Fibroblast of the conjunctiva (primary cell): Measurements from ENCODE around the gene SCAMP4.
A peak's percentile ranks its signal among the peaks of the same experiment; 100 is the strongest.

Source experiments
- DNase-seq: peaks from one replicate; pipeline ENCODE4 v3.0.0-alpha.2; 2010; ENCODE audit warnings: low read depth

Gene SCAMP4, protein sequence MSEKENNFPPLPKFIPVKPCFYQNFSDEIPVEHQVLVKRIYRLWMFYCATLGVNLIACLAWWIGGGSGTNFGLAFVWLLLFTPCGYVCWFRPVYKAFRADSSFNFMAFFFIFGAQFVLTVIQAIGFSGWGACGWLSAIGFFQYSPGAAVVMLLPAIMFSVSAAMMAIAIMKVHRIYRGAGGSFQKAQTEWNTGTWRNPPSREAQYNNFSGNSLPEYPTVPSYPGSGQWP

GRCh38 chr19:1905110-1905862 lies at the start of gene SCAMP4, which contains the start of gene ADAT3:
TSS of gene SCAMP4 (plus strand) at chr19:1905399. CDS start at chr19:1915020, 9,621 bp downstream.
TSS of gene ADAT3 (plus strand) at chr19:1905399. CDS start at chr19:1912048, 6,649 bp downstream.
- peak; percentile 97 for DNase-seq

DNA sequence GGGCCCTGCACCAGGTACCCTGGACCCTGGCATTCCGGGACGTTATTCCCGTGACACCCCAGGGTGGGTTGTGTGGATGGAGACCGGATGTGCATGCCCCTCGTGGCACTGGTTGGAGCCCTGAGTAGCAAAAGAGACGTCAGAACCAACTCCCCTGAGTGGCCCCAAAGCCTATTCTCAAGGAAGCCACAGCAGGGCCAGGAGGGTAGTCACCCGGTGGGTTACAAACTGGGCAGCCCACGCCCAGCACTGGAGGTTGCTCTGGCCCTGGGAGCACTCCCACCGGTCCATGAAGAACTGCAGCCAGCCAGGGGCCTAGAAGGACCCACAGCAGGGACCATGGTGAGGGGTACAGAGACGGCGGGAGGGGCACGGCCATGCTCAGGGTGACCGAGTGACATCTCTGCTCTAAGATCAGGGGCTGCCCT lies 49.4 kb upstream of the SCAMP4 start:
- DNase-seq: no peak

DNA sequence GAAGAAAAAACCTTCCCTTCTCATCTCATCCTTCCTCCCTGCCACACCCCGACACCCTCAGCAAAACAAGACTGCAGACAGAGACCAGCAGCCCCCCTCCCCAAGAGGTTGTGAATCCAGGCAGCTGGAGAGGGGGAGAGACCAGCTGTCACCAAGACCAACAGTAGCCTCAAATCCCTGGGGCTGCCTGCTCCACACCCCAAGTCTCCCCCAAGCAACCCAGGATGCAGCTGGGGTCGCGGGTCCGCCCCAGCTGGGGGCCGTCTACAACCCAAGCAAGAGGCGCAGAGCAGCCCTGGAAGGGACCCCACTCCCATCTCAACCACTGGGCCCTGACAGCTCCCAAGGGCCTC lies 48.9 kb upstream of the SCAMP4 start:
- DNase-seq: no peak

DNA sequence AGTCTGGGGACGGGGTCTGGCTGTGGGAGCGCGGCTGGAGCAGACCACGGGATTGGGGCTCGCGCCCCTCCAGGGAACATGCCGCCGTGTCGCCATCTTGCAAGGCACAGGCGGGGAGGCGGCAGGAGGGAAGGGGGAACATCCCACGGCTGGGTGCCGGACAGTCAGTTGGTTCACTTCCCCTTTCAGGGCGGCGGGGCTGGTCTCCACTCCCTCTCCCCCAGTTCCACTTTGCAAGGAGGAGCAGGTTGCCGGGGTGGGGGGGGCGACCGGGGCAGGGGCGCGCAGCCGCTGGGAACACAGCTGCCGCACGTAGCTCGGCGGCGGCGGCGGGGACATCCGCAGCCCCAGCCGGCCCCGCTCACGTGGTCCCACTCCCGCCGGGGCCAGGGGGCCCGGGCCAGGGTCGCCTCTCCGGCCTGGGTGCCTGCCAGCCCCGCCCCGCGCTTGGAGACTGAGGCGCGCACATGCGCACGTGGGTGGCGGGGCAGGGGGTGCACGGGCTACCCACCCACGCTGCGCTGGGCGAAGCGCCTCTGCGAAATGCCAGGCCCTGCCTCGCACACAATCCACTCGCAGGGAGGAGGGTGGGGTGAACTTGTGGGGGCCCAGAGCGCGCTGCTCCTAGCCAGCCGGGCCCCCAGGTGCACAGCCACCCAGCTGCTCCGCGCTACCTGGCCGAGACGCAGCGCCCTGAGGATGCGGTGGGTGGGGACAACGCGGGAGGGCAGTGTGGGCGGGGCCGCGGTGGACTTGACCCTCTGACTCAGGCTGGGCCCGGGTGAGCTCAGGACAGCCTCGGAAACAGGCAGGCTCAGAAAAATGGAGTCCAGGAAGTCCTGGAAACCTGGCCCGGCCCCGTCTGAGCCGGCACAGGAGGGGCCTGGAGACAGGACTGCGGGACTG lies 48.2 kb upstream of the SCAMP4 start:
- DNase-seq: peak; percentile 38

- no peak for DNase-seq
Measured at GRCh38 chr19:1857648-1858326, 47.4 kb upstream of the SCAMP4 start.

DNA sequence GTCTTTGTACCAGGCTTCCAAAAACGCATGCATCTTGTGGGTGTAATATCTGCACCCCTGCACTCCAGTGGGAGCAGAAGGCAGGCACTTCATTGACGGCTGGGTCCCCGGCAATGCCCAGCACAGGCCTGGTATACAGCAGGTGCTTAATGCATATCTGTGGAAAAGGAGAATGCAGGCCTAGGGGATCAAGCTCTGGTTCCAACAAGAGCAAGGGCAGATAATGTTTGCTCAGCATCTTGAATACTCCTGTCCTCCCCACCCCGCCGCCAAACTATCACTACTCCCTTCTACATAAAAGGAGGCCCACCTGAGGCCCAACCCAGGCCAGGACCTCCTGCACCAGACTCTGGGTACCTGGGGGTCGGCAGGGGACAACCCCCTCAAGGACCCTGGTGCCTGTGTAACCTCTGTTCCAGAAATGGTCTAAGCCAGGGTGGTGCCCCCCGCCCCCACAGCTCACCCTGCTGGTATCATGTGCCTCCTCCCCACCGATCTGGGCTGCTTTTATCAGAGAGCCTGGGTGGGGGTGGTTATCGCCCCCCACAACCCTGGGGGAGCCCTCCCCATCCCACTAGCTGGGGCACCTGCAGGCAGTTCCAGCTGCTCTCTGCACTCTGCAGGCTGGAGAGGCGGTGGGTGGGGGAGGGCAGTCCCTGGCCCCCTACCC lies 46.7 kb upstream of the SCAMP4 start:
- DNase-seq: no peak

GRCh38 chr19:1859331-1859781 lies 45.8 kb upstream of the SCAMP4 start:
- DNase-seq: no peak

DNA sequence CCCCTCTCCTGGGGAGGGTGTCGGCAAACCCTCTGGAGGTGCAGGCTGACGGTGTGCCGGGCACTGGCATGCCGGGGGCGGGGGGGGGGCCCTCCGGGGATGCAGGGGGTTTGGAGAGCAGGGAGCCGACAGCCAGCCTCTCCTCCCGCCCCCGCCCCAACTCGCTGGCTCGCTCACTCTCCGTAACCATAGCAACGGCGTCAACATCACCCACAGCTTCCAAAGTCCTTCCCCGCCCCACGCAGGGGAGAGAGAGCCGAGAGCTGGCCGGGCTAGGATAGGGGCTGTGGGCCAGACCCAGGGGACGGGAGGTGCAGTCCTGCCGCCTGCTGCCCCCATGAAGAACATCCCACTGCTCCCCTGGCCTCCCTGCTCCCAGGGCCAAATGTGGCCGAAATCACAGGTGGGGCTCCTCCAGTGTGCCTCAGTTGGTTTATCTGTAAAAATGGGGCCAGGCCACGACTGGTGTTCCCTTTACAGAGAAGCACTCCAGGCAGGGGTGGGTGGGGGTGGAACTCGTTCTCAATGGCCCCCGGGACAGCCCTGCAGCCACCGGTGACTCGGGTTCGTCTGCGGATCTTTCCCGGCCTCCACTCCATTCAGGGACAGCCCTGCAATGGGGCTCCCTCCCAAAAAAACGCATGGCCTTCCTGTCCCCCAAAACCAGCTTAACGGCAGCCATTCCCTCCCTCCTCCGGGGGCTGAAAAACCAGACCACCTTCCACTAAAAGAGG lies 45.0 kb upstream of the SCAMP4 start:
- DNase-seq: peak; percentile 75

GRCh38 chr19:1860821-1861598 lies 44.2 kb upstream of the SCAMP4 start:
- no peak for DNase-seq

DNA sequence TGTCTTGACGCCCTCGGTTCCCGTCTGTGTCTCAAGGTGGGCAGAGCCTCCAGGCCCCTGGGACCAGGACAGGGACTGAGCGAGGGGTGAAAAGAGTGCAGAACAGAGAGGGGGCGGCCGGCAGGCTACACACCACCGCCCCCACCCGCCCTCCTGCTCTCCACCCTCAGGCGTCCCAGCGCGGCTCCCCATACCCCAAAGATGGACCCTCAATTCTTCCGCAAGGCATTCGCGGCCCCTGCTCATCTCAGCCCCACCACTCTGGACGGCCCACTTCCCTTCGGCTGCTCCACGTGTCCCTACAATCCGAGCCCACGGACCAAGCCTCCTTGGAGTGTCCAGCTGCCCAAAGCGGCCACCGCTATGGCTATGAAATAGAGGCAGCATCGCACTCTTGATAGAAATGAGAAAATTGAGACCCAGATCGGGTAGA lies 43.6 kb upstream of the SCAMP4 start:
- DNase-seq: no peak

DNA sequence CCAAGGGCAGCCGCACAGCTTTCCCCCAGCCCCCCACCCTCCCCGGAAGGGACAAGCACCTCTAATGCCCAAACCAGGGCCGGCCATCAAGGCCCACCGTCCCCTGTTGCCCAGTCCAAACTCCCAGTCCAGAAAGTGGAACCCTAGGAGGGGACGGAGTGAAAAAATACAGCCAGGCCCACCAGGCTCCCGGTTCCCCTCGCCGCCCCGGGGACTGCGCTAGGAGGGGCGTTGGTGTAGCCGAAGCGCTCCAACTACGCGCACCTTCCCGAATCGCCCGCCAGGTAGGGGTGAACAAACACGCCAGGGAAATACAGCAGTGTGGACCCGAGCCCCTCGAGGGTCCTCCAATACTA lies 43.2 kb upstream of the SCAMP4 start:
- no peak for DNase-seq

DNA sequence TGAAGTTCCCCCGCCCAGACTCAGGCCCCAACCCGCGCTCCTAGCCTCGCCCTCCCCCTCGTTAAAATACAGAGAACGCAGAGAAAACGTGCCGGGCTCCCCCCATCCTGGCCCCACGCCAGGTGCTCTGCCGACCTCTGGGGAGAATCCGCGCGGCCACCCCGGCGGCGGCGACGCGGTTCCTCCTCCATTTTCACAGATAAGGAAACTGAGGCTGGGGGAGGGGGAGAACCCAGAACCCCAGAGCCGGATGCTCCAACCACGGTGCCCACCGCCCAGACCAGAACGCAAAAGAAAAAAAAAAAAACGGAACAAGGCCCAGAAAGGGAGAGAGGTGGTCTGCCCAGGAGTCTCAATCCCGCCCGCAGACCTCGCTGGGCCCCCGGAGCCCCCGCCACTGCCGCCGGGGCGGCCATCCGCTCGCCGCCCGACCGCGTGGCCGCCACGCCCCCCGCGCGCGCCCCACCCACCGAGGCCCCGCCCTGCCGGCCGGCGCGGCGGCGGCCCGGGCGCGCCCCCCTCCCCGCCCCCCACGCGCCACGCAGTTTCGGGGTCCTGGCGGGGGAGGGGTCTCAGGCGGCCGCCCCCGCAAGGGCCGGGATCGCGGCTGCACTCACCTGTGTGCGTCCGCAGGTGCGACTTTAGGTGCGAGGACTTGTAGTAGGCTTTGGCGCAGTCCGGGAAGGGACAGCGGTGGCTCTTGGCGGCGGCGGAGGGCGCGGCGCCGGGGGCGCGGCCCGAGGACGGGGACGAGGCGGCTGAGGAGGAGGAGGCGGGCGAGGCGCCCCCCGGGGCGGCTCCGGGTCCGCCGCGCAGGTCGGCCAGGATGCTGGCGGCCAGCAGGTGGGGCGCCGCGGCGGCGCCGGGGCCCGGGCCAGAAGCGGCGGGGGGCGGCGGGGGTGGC lies 42.5 kb upstream of the SCAMP4 start:
- DNase-seq: no peak

GRCh38 chr19:1863328-1863637 lies 41.9 kb upstream of the SCAMP4 start, which contains the start of gene KLF16:
TSS of gene KLF16 (minus strand) at chr19:1863579. CDS start at chr19:1863497, 82 bp downstream.
- no peak for DNase-seq

- peak; percentile 85 for DNase-seq
Measured at GRCh38 chr19:1863638-1864479, 41.3 kb upstream of the SCAMP4 start.

DNA sequence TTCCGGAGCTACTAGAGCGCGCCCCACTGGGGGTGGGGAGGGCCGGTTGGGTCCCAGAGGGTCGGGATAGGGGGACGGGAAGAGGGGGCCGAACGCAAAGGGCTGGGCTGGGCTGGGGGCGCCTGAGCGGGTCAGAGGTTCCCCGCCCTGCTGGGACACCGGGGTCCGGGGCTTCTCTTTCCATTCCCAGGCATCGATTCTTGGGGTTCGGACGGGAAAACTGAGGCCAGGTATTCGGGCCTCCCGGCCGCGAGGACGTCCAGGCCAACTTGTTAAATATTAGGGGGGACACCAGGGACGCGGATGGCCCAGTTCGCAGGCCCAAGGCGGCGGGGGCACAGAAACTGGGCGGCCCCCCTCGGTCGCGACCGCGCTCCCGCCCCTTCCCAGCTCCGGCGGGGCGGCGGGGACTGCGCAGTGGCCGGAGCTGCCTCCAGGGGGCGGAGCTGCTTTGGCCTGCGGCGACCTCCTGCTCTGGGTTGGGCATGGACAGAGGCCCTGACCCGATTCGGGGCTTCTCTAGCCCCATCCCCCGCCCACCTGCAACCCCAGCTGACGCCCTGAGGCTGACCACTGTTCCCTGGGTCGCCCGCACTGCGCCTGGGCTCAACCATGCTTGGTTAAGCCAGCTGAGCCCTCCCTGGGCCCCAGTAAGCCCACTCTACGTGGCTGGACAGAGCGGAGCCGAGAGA lies 40.6 kb upstream of the SCAMP4 start:
- peak; percentile 22 for DNase-seq

DNA sequence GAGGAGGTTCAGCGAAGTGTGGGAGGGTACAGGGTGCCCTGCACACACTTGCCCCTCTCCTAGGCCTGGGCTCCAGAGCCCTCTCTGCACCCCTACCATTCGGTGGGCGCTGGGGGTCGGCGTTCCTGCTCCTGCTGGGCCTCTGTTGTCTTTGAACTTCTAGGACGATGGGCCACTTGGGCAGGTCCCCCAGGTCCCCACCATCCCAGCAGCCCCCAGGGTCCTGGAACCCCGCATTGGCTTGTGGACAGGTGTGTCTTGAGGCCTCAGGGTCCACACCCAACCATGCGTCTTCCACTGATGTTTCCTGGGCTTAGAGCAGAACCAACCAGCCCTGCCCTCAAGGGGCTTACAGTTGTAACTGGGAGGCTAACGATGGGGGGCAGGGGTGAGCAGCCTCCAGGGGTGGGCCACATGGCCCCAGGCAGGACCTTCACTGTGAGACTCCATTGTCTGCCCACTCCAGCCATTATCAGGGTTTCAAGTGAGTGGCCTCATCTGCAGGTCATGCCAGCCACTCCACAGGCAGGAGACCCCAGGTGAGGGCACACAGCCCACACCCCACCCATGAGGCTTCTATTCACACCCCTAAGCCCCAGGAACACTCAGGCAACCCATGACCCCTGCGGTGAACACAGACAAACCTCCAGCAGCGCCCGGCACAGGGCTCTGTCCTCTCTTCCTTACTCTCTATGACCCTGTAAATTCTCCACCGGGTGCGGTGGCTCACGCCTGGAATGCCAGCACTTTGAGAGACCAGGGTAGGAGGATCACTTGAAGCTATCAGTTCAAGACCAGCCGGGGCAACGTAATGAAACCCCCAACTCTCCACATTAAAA lies 39.8 kb upstream of the SCAMP4 start:
- no peak for DNase-seq
